Activated naive CD8-positive, alpha-beta T cell treated with anti-CD3 and anti-CD28 coated beads for 36 hours (primary cell): ENCODE results near the gene ARHGDIA. TPM values are rescaled to one million over a fixed set of nuclear protein-coding genes. Genes with fewer than 3 reads are reported as not detected.
A peak's percentile ranks its signal among the peaks of the same experiment; 100 is the strongest.

Experiments
- DNase-seq: peaks from one replicate; pipeline ENCODE4 v3.0.0; 2021
- H3K27ac Mint-ChIP-seq: one replicate; pipeline ENCODE4 v1.8.0; 2022; ENCODE audit warnings: mild to moderate bottlenecking, moderate library complexity, mixed read lengths
- H3K27me3 Mint-ChIP-seq: one replicate; pipeline ENCODE4 v1.8.0; 2022; ENCODE audit warnings: mild to moderate bottlenecking, mixed read lengths
- H3K36me3 Mint-ChIP-seq: one replicate; pipeline ENCODE4 v1.8.0; 2021; ENCODE audit warnings: mild to moderate bottlenecking, mixed read lengths
- H3K4me1 Mint-ChIP-seq: one replicate; pipeline ENCODE4 v1.8.0; 2021; ENCODE audit warnings: mixed read lengths
- H3K4me3 Mint-ChIP-seq: one replicate; pipeline ENCODE4 v1.8.0; 2022; ENCODE audit warnings: mild to moderate bottlenecking, moderate library complexity, mixed read lengths
- H3K9me3 Mint-ChIP-seq: one replicate; pipeline ENCODE4 v1.8.0; 2022; ENCODE audit warnings: mixed read lengths
- total RNA-seq, 2 experiments: library from RNA; stranded (reverse); gene quantifications; one replicate each; pipeline ENCODE4 v1.2.3, GENCODE V29; 2021

ARHGDIA gene
- total RNA-seq, 2 experiments from 2014 or later = 556 to 594 TPM

- Mint-ChIP-seq H3K4me1 (peaks cover 3% of the 10 kb centered on the region), H3K9me3 (no peaks in the 10 kb centered on the region)
These were observed 39.1 kb upstream of the ARHGDIA start for GRCh38 chr17:81909966-81910839.

DNA sequence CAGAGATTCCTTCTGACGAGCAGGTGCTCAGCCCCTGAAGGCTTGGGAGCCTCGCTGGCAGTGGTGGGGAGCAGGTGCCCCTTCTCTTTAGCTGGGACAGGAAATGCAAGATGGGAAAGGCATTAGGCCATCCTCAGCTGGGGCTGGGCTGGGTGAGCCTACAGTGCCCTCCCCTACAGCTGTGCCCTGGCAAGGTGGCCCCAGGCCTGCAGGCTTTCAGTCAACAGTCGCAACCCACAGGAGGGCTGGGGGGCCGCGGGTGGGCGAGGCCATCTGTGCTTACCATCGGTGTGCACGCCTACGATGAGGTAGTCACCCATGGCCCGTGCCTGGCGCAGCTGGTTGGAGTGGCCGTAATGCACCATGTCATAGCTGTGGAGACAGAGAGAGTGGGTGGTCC, 38.1 kb upstream of the ARHGDIA start:
- no peak overlapping the region for H3K27ac Mint-ChIP-seq
- peaks cover 3% of the 10 kb centered on the region for H3K4me1 Mint-ChIP-seq
- no peaks in the 10 kb centered on the region for H3K27me3 Mint-ChIP-seq
- no peak overlapping the region for H3K4me3 Mint-ChIP-seq
- no peaks in the 10 kb centered on the region for H3K9me3 Mint-ChIP-seq
- peaks cover 5% of the 10 kb centered on the region for H3K36me3 Mint-ChIP-seq
- DNase-seq = no peak

More at GRCh38 chr17:81909966-81910839, 39.1 kb upstream of the ARHGDIA start:
- no peaks in the 10 kb centered on the region for H3K27me3 Mint-ChIP-seq
- H3K36me3 Mint-ChIP-seq = peaks cover 5% of the 10 kb centered on the region
- DNase-seq = no peak
- peak overlapping the region; percentile 83 for H3K4me3 Mint-ChIP-seq
- H3K27ac Mint-ChIP-seq = no peak overlapping the region

GRCh38 chr17:81908793-81909192, 37.7 kb upstream of the ARHGDIA start:
- Mint-ChIP-seq H3K4me3 (no peak overlapping the region), H3K4me1 (peaks cover 3% of the 10 kb centered on the region), H3K36me3 (peaks cover 5% of the 10 kb centered on the region), H3K27ac (no peak overlapping the region), H3K27me3 (no peaks in the 10 kb centered on the region), H3K9me3 (no peaks in the 10 kb centered on the region)
- no peak for DNase-seq

- H3K4me3 Mint-ChIP-seq = no peak overlapping the region
- DNase-seq = no peak
- no peaks in the 10 kb centered on the region for H3K9me3 Mint-ChIP-seq
- H3K4me1 Mint-ChIP-seq = peaks cover 3% of the 10 kb centered on the region
- no peaks in the 10 kb centered on the region for H3K27me3 Mint-ChIP-seq
- H3K36me3 Mint-ChIP-seq = no peaks in the 10 kb centered on the region
- H3K27ac Mint-ChIP-seq = no peak overlapping the region
These were observed 36.3 kb upstream of the ARHGDIA start for GRCh38 chr17:81907219-81908145.

GRCh38 chr17:81906476-81907218, 35.5 kb upstream of the ARHGDIA start:
- H3K9me3 Mint-ChIP-seq = no peaks in the 10 kb centered on the region
- H3K4me3 Mint-ChIP-seq = no peak overlapping the region
- no peak overlapping the region for H3K27ac Mint-ChIP-seq
- H3K27me3 Mint-ChIP-seq = no peaks in the 10 kb centered on the region
- no peak for DNase-seq
- no peaks in the 10 kb centered on the region for H3K36me3 Mint-ChIP-seq
- peaks cover 3% of the 10 kb centered on the region for H3K4me1 Mint-ChIP-seq

GRCh38 chr17:81905993-81906392, 34.9 kb upstream of the ARHGDIA start:
- peaks cover 6% of the 10 kb centered on the region for H3K27me3 Mint-ChIP-seq
- no peaks in the 10 kb centered on the region for H3K9me3 Mint-ChIP-seq
- no peak overlapping the region for H3K27ac Mint-ChIP-seq
- no peak overlapping the region for H3K4me3 Mint-ChIP-seq
- peaks cover under 1% of the 10 kb centered on the region for H3K36me3 Mint-ChIP-seq
- H3K4me1 Mint-ChIP-seq = peaks cover 3% of the 10 kb centered on the region
- DNase-seq = no peak

GRCh38 chr17:81905424-81905875, 34.3 kb upstream of the ARHGDIA start:
- H3K27me3 Mint-ChIP-seq = peaks cover 9% of the 10 kb centered on the region
- no peak overlapping the region for H3K27ac Mint-ChIP-seq
- H3K4me3 Mint-ChIP-seq = no peak overlapping the region
- DNase-seq = no peak
- no peaks in the 10 kb centered on the region for H3K9me3 Mint-ChIP-seq
- peaks cover 4% of the 10 kb centered on the region for H3K36me3 Mint-ChIP-seq
- peaks cover 4% of the 10 kb centered on the region for H3K4me1 Mint-ChIP-seq

GRCh38 chr17:81904600-81905423, 33.7 kb upstream of the ARHGDIA start:
- H3K27me3 Mint-ChIP-seq = peaks cover 9% of the 10 kb centered on the region
- H3K4me3 Mint-ChIP-seq = no peak overlapping the region
- peaks cover 6% of the 10 kb centered on the region for H3K36me3 Mint-ChIP-seq
- peaks cover 2% of the 10 kb centered on the region for H3K4me1 Mint-ChIP-seq
- no peak overlapping the region for H3K27ac Mint-ChIP-seq
- H3K9me3 Mint-ChIP-seq = no peaks in the 10 kb centered on the region
- no peak for DNase-seq

DNA sequence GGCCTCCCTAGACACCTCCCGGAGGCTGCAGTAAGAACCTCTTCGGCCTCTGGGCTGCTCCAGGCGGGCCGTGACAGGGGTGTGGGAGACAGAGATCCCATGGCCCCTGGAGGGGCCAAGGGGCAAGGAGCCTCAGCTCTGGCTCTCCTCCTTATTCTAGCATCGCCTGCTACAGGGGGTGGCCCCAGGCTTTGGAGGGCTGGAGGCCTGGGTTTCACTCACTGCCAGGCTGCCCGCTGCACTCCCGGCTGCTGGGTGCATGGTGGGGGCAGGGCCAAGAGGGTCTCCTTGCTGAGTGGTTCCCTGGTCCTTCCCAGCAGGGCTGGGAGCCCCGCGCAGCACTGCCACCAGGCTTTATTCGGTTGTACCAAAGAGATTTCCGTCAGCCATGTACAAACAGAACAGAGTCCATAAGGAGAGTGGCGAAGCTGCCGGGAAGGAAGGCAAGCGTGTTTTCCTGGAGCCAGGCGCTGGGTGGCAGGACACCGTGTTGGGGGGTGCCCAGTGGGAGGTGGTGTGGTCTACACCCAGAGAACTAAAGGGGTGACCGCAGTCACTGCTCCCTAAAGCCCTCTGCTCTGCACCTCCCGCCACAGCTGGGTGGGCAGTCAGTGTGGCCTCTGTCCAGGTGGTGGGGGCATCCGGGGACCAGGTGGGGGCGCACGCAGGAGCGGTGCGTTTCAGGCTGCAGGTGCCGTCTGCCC, 32.9 kb upstream of the ARHGDIA start:
- peaks cover 6% of the 10 kb centered on the region for H3K36me3 Mint-ChIP-seq
- peaks cover 2% of the 10 kb centered on the region for H3K4me1 Mint-ChIP-seq
- no peak overlapping the region for H3K4me3 Mint-ChIP-seq
- H3K27me3 Mint-ChIP-seq = peaks cover 9% of the 10 kb centered on the region
- DNase-seq = no peak
- H3K27ac Mint-ChIP-seq = no peak overlapping the region
- H3K9me3 Mint-ChIP-seq = no peaks in the 10 kb centered on the region

DNA sequence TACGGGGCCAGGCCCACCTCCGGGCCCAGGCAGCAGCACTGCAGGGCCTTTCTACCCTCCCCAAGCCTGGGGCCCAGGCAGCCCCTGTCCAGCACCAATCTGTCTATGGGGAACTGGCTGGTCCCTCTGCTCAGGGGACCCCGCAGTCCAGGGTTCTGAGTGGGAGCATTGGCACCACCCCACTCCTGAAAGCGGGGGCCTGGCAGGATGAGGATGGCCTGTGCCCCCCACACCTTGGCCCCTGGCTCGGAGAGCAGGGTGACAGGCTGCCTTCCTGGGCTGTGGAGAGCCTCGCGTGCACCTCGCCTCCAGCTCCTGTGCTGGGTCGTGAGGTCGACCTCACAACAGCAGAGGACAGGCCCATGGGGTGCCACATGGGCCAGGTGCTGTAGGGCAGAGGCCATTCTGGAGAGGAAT, 32.3 kb upstream of the ARHGDIA start:
- Mint-ChIP-seq H3K27ac (no peak overlapping the region), H3K27me3 (peaks cover 9% of the 10 kb centered on the region), H3K4me3 (no peak overlapping the region), H3K9me3 (no peaks in the 10 kb centered on the region), H3K4me1 (peaks cover 2% of the 10 kb centered on the region), H3K36me3 (peaks cover 6% of the 10 kb centered on the region)
- no peak for DNase-seq

- Mint-ChIP-seq H3K9me3 (no peaks in the 10 kb centered on the region), H3K4me3 (no peak overlapping the region), H3K36me3 (peaks cover 10% of the 10 kb centered on the region), H3K27ac (no peak overlapping the region), H3K27me3 (peaks cover 9% of the 10 kb centered on the region), H3K4me1 (peaks cover 2% of the 10 kb centered on the region)
- DNase-seq = no peak
These were observed 31.7 kb upstream of the ARHGDIA start for GRCh38 chr17:81902653-81903414.

DNA sequence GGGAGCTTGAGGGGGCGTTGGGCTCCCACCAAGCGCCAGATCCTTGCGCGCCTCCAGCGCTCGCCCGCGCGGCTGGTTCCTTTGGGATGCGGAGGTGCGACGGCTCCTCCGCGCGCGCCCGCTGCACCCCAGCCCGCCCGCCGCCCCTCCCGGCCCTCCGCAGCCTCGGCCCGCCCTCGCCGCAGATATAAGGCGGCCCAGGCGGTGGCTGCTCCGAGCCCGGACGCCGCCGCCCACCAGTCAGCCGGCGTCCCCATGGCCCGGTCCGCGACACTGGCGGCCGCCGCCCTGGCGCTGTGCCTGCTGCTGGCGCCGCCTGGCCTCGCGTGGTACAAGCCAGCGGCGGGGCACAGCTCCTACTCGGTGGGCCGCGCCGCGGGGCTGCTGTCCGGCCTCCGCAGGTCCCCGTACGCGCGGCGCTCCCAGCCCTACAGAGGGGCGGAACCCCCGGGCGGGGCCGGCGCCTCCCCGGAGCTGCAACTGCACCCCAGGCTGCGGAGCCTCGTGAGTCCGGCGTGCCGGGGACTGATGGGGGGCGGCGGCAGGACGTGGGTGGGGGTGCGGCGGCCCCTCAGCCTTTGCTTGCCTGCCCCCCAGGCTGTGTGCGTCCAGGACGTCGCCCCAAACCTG, 31.0 kb upstream of the ARHGDIA start, which contains the start of gene NPB:
Gene NPB, plus strand, starts transcription at position 216 of the 630 bp plus-strand sequence. Its CDS starts 40 bp downstream, at position 256.
- peak; percentile 30 for DNase-seq
- H3K36me3 Mint-ChIP-seq = peaks cover 12% of the 10 kb centered on the region
- H3K9me3 Mint-ChIP-seq = no peaks in the 10 kb centered on the region
- no peak within 1 kb of the TSS for H3K4me3 Mint-ChIP-seq
- H3K27me3 Mint-ChIP-seq = peaks cover 9% of the 10 kb centered on the region
- no peak within 1 kb of the TSS for H3K27ac Mint-ChIP-seq
- H3K4me1 Mint-ChIP-seq = peaks cover 2% of the 10 kb centered on the region
